DMS53 (cell line): ENCODE data around the gene RPL34.

ENCODE experiments used
- DNase-seq: peaks from one replicate; lab custom pipeline; 2025; lab: John Stamatoyannopoulos, UW

Gene RPL34

GRCh38 chr4:108624263-108625056, 4.1 kb downstream of the RPL34 start:
- no peak for DNase-seq

DNA sequence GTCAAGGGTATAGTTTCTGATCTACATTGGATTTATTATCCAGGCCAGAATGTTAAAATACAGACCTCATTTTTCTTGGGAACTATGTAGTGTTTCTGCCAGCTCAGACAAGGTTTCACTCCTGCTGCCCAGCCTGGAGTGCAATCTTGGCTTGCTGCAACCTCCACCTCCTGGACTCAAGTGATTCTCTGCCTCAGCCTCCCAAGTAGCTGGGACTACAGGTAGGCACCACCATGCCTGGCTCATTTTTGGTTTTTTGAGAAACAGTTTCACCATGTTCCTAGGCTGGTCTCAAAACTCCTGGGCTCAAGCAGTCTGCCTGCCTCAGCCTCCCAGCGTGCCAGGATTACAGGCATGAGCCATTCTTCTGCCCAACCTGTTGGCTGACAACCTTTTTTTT, 5.7 kb downstream of the RPL34 start:
- no peak for DNase-seq

DNA sequence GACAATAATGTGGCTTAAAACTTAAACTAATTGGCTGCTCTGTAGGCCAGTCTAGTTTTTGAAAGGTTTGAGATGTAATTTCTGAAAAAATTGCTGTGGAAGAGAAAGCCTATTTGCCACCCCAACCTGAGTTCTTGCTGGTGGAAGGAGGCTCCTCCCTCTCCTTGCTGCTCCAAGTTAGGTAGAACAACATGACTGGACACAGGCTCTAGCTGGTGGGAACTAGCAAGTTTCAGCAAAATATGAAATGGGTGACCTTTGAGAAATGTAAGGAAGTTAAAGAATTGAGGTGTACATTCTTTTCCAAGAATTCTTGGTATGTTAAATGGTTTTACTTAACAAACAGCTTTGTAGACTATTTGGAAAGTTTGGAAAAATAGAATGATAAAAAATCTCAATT, 8.0 kb downstream of the RPL34 start:
- no peak for DNase-seq

- DNase-seq, result no peak
Observed at GRCh38 chr4:108635070-108635655, 14.8 kb downstream of the RPL34 start.

GRCh38 chr4:108636246-108636645, 15.9 kb downstream of the RPL34 start:
- DNase-seq, result no peak

- no peak for DNase-seq
Observed at GRCh38 chr4:108637856-108638255, 17.5 kb downstream of the RPL34 start.

GRCh38 chr4:108644237-108644636, 23.9 kb downstream of the RPL34 start:
- no peak for DNase-seq

GRCh38 chr4:108646706-108647105, 26.3 kb downstream of the RPL34 start:
- no peak for DNase-seq

GRCh38 chr4:108649863-108650211, 29.5 kb downstream of the RPL34 start:
- no peak for DNase-seq

GRCh38 chr4:108650212-108651013, 30.0 kb downstream of the RPL34 start, which contains the start of gene OSTC:
Gene OSTC, plus strand, starts transcription at chr4:108650599. Its CDS starts 57 bp downstream, at chr4:108650656.
- DNase-seq, result peak; percentile 97

- DNase-seq, result peak; percentile 31
Observed at GRCh38 chr4:108651014-108651791, 30.8 kb downstream of the RPL34 start.

DNA sequence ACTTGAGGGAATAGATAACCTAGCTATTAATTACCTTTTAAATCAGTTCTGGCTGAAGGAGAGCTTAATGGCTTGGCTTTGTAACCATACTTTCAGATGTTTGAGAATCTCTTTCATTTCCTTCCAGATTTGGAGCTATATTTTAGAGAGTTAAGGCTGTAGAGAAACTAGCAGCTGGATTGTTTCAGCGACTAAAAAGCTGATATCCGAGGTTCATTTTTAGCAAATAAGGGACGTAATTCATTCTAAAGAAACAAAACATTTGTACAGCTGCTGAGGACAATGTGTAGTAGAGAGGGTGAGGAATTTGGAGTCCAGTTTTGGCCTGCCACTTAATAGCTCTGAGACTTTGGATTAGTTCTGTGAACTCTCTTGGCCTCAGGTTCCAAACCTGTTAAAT, 42.3 kb downstream of the RPL34 start:
- no peak for DNase-seq

- DNase-seq, result no peak
Observed at GRCh38 chr4:108674356-108674977, 54.1 kb downstream of the RPL34 start.
